ENCODE measurements around the gene MCRIP2.

MCRIP2 gene

GRCh38 chr16:668519-669171, 27.0 kb downstream of the MCRIP2 start:
- DNase-seq (ENCODE audit: extremely low read depth in 1 of 2, low read depth in 1 of 2): no peak

GRCh38 chr16:669666-670065, 28.0 kb downstream of the MCRIP2 start:
- no peak for DNase-seq (ENCODE audit: extremely low read depth in 1 of 2, low read depth in 1 of 2)

GRCh38 chr16:670485-671352, 29.1 kb downstream of the MCRIP2 start:
- no peak for DNase-seq (ENCODE audit: extremely low read depth in 1 of 2, low read depth in 1 of 2)

- DNase-seq (ENCODE audit: extremely low read depth in 1 of 2, low read depth in 1 of 2): no peak
Observed at GRCh38 chr16:671353-672131, 29.9 kb downstream of the MCRIP2 start.

GRCh38 chr16:672371-672770, 30.7 kb downstream of the MCRIP2 start:
- no peak for DNase-seq (ENCODE audit: extremely low read depth in 1 of 2, low read depth in 1 of 2)

- no peak for DNase-seq (ENCODE audit: extremely low read depth in 1 of 2, low read depth in 1 of 2)
Observed at GRCh38 chr16:672851-673250, 31.2 kb downstream of the MCRIP2 start.

- no peak for DNase-seq (ENCODE audit: extremely low read depth in 1 of 2, low read depth in 1 of 2)
Observed at GRCh38 chr16:673399-673991, 31.9 kb downstream of the MCRIP2 start.

- DNase-seq (ENCODE audit: extremely low read depth in 1 of 2, low read depth in 1 of 2): no peak
Observed at GRCh38 chr16:674214-674881, 32.7 kb downstream of the MCRIP2 start.

- no peak for DNase-seq (ENCODE audit: extremely low read depth in 1 of 2, low read depth in 1 of 2)
Observed at GRCh38 chr16:674968-675883, 33.6 kb downstream of the MCRIP2 start, which contains the start of gene RHBDL1. Gene RHBDL1 (plus strand): TSS chr16:675671. CDS start chr16:675791, 120 bp downstream.

GRCh38 chr16:675884-676564, 34.4 kb downstream of the MCRIP2 start:
- DNase-seq (ENCODE audit: extremely low read depth in 1 of 2, low read depth in 1 of 2): no peak

GRCh38 chr16:676565-676902, 34.9 kb downstream of the MCRIP2 start:
- no peak for DNase-seq (ENCODE audit: extremely low read depth in 1 of 2, low read depth in 1 of 2)

GRCh38 chr16:676913-677312, 35.3 kb downstream of the MCRIP2 start:
- DNase-seq (ENCODE audit: extremely low read depth in 1 of 2, low read depth in 1 of 2): no peak

GRCh38 chr16:677316-678190, 35.9 kb downstream of the MCRIP2 start:
- no peak for DNase-seq (ENCODE audit: extremely low read depth in 1 of 2, low read depth in 1 of 2)

- DNase-seq (ENCODE audit: extremely low read depth in 1 of 2, low read depth in 1 of 2): no peak
Observed at GRCh38 chr16:678209-678857, 36.7 kb downstream of the MCRIP2 start.

- DNase-seq (ENCODE audit: extremely low read depth in 1 of 2, low read depth in 1 of 2): no peak
Observed at GRCh38 chr16:678858-679813, 37.5 kb downstream of the MCRIP2 start.
